Measurements from ENCODE around the gene FUCA1.

FUCA1 gene

GRCh38 chr1:23806280-23806679, 61.8 kb downstream of the FUCA1 start:
- Histone ChIP-seq H3K36me3 (ENCODE audit: control insufficient read depth, low read length) (no peaks in the 10 kb centered on the region), H3K27me3 (ENCODE audit: control insufficient read depth, low read length) (no peaks in the 10 kb centered on the region), H3K4me3 (ENCODE audit: low read length) (no peak overlapping the region), H3F3A (ENCODE audit: control insufficient read depth, insufficient read depth) (no peaks in the 10 kb centered on the region), H3K9me2 (replicated peaks; ENCODE audit: control insufficient read depth, low read length) (no peaks in the 10 kb centered on the region), H3K9me3 (ENCODE audit: control insufficient read depth, insufficient read depth, low read length) (no peaks in the 10 kb centered on the region), H4K20me1 (ENCODE audit: control insufficient read depth, insufficient read depth, low read depth, low read length) (no peaks in the 10 kb centered on the region), H3K4me2 (ENCODE audit: low read length) (no peak overlapping the region), H3K27ac (ENCODE audit: low read depth, low read length) (no peak overlapping the region), H3K79me2 (ENCODE audit: control insufficient read depth, low read length) (no peaks in the 10 kb centered on the region), H3K4me1 (ENCODE audit: control insufficient read depth, low read length) (peaks cover 28% of the 10 kb centered on the region)
- TF ChIP-seq CTCF (IDR thresholded peaks at IDR 0.05; ENCODE audit: low read depth, low read length, poor library complexity, severe bottlenecking) (no peak), EZH2phosphoT487 (IDR thresholded peaks at IDR 0.05; ENCODE audit: borderline replicate concordance, low read length) (no peak)

- Histone ChIP-seq H3F3A (ENCODE audit: control insufficient read depth, insufficient read depth) (no peaks in the 10 kb centered on the region), H3K9me3 (ENCODE audit: control insufficient read depth, insufficient read depth, low read length) (no peaks in the 10 kb centered on the region), H4K20me1 (ENCODE audit: control insufficient read depth, insufficient read depth, low read depth, low read length) (no peaks in the 10 kb centered on the region), H3K27ac (ENCODE audit: low read depth, low read length) (no peak overlapping the region), H3K4me2 (ENCODE audit: low read length) (no peak overlapping the region), H3K79me2 (ENCODE audit: control insufficient read depth, low read length) (peaks cover 4% of the 10 kb centered on the region), H3K36me3 (ENCODE audit: control insufficient read depth, low read length) (no peaks in the 10 kb centered on the region), H3K9me2 (replicated peaks; ENCODE audit: control insufficient read depth, low read length) (no peaks in the 10 kb centered on the region), H3K4me3 (ENCODE audit: low read length) (no peak overlapping the region), H3K27me3 (ENCODE audit: control insufficient read depth, low read length) (no peaks in the 10 kb centered on the region), H3K4me1 (ENCODE audit: control insufficient read depth, low read length) (peaks cover 18% of the 10 kb centered on the region)
- TF ChIP-seq EZH2phosphoT487 (IDR thresholded peaks at IDR 0.05; ENCODE audit: borderline replicate concordance, low read length) (no peak), CTCF (IDR thresholded peaks at IDR 0.05; ENCODE audit: low read depth, low read length, poor library complexity, severe bottlenecking) (no peak)
Observed at GRCh38 chr1:23805025-23805424, 63.1 kb downstream of the FUCA1 start.

- H3K9me2 ChIP-seq (replicated peaks; ENCODE audit: control insufficient read depth, low read length) = no peaks in the 10 kb centered on the region
- H3K9me3 ChIP-seq (ENCODE audit: control insufficient read depth, insufficient read depth, low read length) = no peaks in the 10 kb centered on the region
- peaks cover 18% of the 10 kb centered on the region for H3K4me1 ChIP-seq (ENCODE audit: control insufficient read depth, low read length)
- H3K27me3 ChIP-seq (ENCODE audit: control insufficient read depth, low read length) = no peaks in the 10 kb centered on the region
- no peak overlapping the region for H3K4me2 ChIP-seq (ENCODE audit: low read length)
- H3K36me3 ChIP-seq (ENCODE audit: control insufficient read depth, low read length) = no peaks in the 10 kb centered on the region
- no peaks in the 10 kb centered on the region for H3F3A ChIP-seq (ENCODE audit: control insufficient read depth, insufficient read depth)
- no peaks in the 10 kb centered on the region for H4K20me1 ChIP-seq (ENCODE audit: control insufficient read depth, insufficient read depth, low read depth, low read length)
- no peak overlapping the region for H3K27ac ChIP-seq (ENCODE audit: low read depth, low read length)
- H3K4me3 ChIP-seq (ENCODE audit: low read length) = no peak overlapping the region
- H3K79me2 ChIP-seq (ENCODE audit: control insufficient read depth, low read length) = peaks cover 9% of the 10 kb centered on the region
- peak; percentile 54 for TF ChIP-seq CTCF (IDR thresholded peaks at IDR 0.05; ENCODE audit: low read depth, low read length, poor library complexity, severe bottlenecking)
- TF ChIP-seq EZH2phosphoT487 (IDR thresholded peaks at IDR 0.05; ENCODE audit: borderline replicate concordance, low read length) = no peak
Observed at GRCh38 chr1:23804183-23804835, 63.8 kb downstream of the FUCA1 start.
